Ishikawa (cell line): ENCODE measurements around the gene DDI1.

ENCODE experiments used
- EGR1 ChIP-seq: IDR thresholded peaks from 2 replicates; pipeline ENCODE4 v1.6.1; 2012
- EP300 ChIP-seq: IDR thresholded peaks from 2 replicates; pipeline ENCODE4 v1.6.1; 2012; ENCODE audit warnings: borderline replicate concordance
- FOXM1 ChIP-seq: IDR thresholded peaks from 2 replicates; pipeline ENCODE4 v1.6.1; 2012; ENCODE audit warnings: low read depth, borderline replicate concordance
- MAX ChIP-seq: IDR thresholded peaks from 2 replicates; pipeline ENCODE4 v1.6.1; 2012
- RAD21 ChIP-seq: IDR thresholded peaks from 2 replicates; pipeline ENCODE4 v1.6.1; 2012; ENCODE audit warnings: low read depth
- TAF1 ChIP-seq: IDR thresholded peaks from 2 replicates; pipeline ENCODE4 v1.6.1; 2012; ENCODE audit warnings: low read depth, mild to moderate bottlenecking
- TCF12 ChIP-seq: IDR thresholded peaks from 2 replicates; pipeline ENCODE4 v1.6.1; 2012; ENCODE audit warnings: low read depth
- YY1 ChIP-seq: IDR thresholded peaks from 2 replicates; pipeline ENCODE4 v1.6.1; 2012; ENCODE audit warnings: low read depth
- TF ChIP-seq, protein P1 (sequence below): IDR thresholded peaks from 2 replicates; pipeline ENCODE4 v1.6.1; 2012

The DDI1 gene

GRCh38 chr11:104078995-104079394 is 42.6 kb downstream of the DDI1 start:
- TF ChIP-seq EP300 (no peak), YY1 (no peak), MAX (no peak), TAF1 (no peak), TCF12 (no peak), RAD21 (no peak), FOXM1 (no peak), EGR1 (no peak)
- TF ChIP-seq, protein P1, sequence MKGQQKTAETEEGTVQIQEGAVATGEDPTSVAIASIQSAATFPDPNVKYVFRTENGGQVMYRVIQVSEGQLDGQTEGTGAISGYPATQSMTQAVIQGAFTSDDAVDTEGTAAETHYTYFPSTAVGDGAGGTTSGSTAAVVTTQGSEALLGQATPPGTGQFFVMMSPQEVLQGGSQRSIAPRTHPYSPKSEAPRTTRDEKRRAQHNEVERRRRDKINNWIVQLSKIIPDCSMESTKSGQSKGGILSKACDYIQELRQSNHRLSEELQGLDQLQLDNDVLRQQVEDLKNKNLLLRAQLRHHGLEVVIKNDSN, result no peak

DNA sequence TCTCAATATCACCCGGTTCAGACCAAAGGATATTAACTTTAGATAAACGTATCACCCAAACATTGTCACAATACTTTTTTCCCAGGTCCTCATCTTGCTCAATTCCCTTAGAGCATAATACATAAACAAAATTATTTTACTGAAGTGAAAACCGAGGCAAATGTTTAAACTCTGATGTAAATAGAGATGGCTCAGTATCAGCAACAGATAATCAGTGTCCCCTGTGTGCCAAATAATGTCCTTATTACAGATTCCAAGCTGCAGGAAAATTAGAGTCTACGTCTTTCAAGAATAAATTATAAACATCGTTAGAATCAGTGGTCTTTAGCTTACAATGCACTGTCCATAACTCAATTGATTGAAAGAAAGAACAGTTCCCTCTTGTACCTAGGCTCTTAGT is 50.2 kb downstream of the DDI1 start:
- no peak for TF ChIP-seq TCF12
